GM21723 (cell line): ENCODE measurements around the gene PPIP5K1.
A peak's percentile ranks its signal among the peaks of the same experiment; 100 is the strongest.

Source experiments
- ATAC-seq: cut with Tn5 transposase; IDR thresholded peaks from one replicate; pipeline ENCODE4 v1.9.1; 2021; ENCODE audit warnings: mild to moderate bottlenecking, moderate library complexity; ENCODE audit not compliant: unreplicated experiment

Gene PPIP5K1

GRCh38 chr15:43492673-43493601 is 97.1 kb downstream of the PPIP5K1 start, which contains the start of gene TP53BP1:
Gene TP53BP1, minus strand, starts transcription at chr15:43493156. Its CDS starts 113 bp downstream, at chr15:43493043.
- ATAC-seq = peak; percentile 96

DNA sequence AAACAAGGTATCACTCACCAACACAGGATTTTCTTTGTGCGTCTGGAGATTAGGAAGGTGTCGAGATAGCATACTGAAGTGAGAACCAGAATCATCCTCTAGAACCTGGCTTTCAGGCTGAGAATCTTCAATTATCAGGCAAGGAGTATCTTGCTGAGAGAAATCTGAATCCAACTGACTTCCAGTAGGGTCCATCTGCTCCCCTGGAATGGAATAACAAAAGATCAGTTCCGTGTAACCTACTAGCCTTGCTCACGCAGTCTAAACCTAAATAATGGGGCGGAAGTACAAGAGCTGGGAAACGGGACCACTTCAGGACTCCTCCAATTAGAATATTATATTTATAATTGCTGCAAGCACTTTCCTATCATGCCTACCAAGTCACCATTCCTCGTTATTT is 97.7 kb downstream of the PPIP5K1 start:
- ATAC-seq = no peak

GRCh38 chr15:43489191-43489590 is 100.8 kb downstream of the PPIP5K1 start:
- no peak for ATAC-seq

DNA sequence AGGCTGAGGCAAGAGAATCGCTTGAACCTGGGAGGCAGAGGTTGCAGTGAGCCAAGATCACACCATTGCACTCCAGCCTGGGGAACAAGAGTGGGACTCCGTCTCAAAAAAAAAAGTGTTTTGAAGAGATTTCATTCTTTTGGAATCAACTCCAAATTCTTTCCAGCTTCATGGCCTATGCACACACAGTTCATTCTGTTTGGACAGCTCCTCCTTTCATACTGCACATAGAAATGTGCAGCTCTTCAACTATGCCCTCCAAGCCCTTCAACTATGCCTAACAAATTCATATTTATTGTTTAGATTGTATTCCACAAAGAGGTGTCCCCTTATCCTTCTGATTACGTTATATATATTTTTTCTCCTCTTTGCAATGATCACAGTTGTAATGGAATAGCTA is 101.2 kb downstream of the PPIP5K1 start:
- no peak for ATAC-seq

- ATAC-seq = no peak
Observed at GRCh38 chr15:43487271-43487895, 102.6 kb downstream of the PPIP5K1 start.

DNA sequence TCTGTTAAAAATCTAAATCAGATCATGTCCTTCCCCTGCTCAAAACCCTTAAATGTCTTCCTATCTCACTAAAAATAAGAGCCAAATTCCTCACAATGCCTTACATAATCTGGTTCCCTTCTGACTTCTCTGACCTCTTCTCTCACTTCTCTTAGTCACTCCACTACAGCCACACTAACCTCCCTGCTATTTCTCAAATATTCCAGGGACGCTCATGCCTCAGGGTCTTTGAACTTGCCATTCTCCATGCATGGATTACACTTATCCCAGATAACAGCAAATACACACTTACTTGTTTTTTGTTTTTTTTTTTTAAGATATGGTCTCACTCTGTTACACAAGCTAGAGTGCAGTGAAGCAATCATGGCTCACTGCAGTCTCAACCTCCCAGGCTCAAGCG is 105.6 kb downstream of the PPIP5K1 start:
- no peak for ATAC-seq
